ENCODE measurements around the gene TRPC5OS. TPM values are rescaled to one million over a fixed set of nuclear protein-coding genes. Genes with fewer than 3 reads are reported as not detected.

TRPC5OS gene
- total RNA-seq, 1 donor from 2014 or later = not detected

DNA sequence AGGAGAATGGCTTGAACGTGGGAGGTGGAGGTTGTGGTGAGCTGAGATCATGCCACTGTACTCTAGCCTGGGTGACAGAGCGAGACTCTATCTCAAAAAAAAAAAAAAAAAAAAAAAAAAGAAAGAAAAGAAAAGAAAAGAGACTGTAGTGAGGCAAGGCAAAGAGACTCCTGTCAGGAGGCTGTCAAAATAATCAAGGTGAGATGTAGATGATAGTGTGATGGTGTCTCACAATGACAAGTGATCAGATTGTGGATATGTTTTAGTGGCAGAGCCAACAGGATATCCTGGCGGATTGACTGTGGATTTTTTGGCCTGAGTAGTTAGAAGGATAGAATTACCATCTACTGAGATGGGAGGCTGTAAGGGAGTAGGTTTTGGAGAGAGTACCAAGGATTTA lies 12.6 kb downstream of the TRPC5OS start:
- H3K4me3 ChIP-seq (ENCODE audit: low read length in 3 of 3) = no peak overlapping the region
- H3K27me3 ChIP-seq (ENCODE audit: control insufficient read depth in 3 of 3, insufficient read depth in 3 of 3, low read length in 3 of 3) = peaks cover 0 to 6% (median 0%) of the 10 kb centered on the region in 3 donors
- H3K36me3 ChIP-seq (ENCODE audit: control insufficient read depth in 3 of 3, insufficient read depth in 3 of 3, low read length in 3 of 3) = no peaks in the 10 kb centered on the region
- no peak overlapping the region for H3K27ac ChIP-seq (ENCODE audit: low read depth, low read length)
- H3K9ac ChIP-seq (ENCODE audit: low read depth in 1 of 3, low read length in 3 of 3) = no peak overlapping the region
- H3K9me3 ChIP-seq (ENCODE audit: control insufficient read depth in 3 of 3, low read length in 3 of 3) = no peaks in the 10 kb centered on the region
- no peaks in the 10 kb centered on the region for H3K4me1 ChIP-seq (ENCODE audit: control insufficient read depth in 3 of 3, insufficient read depth in 3 of 3, low read length in 3 of 3)

DNA sequence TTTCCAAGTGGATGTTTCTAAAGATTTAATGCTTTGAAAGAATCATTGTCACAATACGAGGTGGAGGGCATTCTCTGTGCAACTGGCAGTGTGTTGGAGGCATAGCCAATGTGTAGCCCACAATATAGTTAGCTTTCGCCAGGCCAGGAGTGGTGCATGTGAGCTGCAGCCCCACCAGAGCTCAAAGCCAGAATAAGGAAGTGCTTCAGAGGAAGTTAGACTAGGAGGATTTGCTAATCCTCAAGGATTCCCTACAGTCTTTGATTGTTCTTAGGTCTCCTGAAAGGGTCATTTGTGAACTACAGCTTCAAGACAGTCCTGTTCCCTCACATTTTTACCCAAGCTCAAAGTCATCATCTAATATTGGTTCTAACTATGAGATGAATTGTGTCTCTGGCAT lies 16.4 kb downstream of the TRPC5OS start:
- Histone ChIP-seq H3K27me3 (ENCODE audit: control insufficient read depth in 3 of 3, insufficient read depth in 3 of 3, low read length in 3 of 3) (peaks cover 0 to 6% (median 0%) of the 10 kb centered on the region in 3 donors), H3K36me3 (ENCODE audit: control insufficient read depth in 3 of 3, insufficient read depth in 3 of 3, low read length in 3 of 3) (no peaks in the 10 kb centered on the region), H3K9me3 (ENCODE audit: control insufficient read depth in 3 of 3, low read length in 3 of 3) (no peaks in the 10 kb centered on the region), H3K4me1 (ENCODE audit: control insufficient read depth in 3 of 3, insufficient read depth in 3 of 3, low read length in 3 of 3) (no peaks in the 10 kb centered on the region), H3K4me3 (ENCODE audit: low read length in 3 of 3) (no peak overlapping the region), H3K9ac (ENCODE audit: low read depth in 1 of 3, low read length in 3 of 3) (no peak overlapping the region), H3K27ac (ENCODE audit: low read depth, low read length) (no peak overlapping the region)

DNA sequence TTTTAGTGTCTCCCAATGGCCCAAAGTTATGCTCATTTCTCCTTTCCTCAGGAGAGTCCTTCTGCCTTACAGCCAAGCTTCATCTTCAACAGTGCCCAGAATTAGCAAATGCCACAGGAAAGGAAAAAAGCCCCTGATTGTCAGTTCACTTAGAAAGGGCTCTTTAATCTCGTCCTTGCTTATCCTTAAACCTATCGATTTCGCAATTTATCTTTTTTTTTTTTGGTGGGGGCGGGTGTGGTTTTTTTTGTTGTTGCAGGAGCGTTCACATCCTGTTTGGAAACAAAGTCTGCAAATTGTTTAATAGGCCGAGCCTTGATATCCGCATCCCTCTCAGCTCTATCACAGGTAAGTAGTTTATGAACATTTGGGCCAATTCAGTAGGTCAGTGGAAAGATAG lies 20.2 kb downstream of the TRPC5OS start:
- Histone ChIP-seq H3K36me3 (ENCODE audit: control insufficient read depth in 3 of 3, insufficient read depth in 3 of 3, low read length in 3 of 3) (no peaks in the 10 kb centered on the region), H3K9ac (ENCODE audit: low read depth in 1 of 3, low read length in 3 of 3) (no peak overlapping the region), H3K27ac (ENCODE audit: low read depth, low read length) (no peak overlapping the region), H3K4me3 (ENCODE audit: low read length in 3 of 3) (no peak overlapping the region), H3K4me1 (ENCODE audit: control insufficient read depth in 3 of 3, insufficient read depth in 3 of 3, low read length in 3 of 3) (no peaks in the 10 kb centered on the region), H3K9me3 (ENCODE audit: control insufficient read depth in 3 of 3, low read length in 3 of 3) (no peaks in the 10 kb centered on the region), H3K27me3 (ENCODE audit: control insufficient read depth in 3 of 3, insufficient read depth in 3 of 3, low read length in 3 of 3) (peaks cover 0 to 6% (median 0%) of the 10 kb centered on the region in 3 donors)

DNA sequence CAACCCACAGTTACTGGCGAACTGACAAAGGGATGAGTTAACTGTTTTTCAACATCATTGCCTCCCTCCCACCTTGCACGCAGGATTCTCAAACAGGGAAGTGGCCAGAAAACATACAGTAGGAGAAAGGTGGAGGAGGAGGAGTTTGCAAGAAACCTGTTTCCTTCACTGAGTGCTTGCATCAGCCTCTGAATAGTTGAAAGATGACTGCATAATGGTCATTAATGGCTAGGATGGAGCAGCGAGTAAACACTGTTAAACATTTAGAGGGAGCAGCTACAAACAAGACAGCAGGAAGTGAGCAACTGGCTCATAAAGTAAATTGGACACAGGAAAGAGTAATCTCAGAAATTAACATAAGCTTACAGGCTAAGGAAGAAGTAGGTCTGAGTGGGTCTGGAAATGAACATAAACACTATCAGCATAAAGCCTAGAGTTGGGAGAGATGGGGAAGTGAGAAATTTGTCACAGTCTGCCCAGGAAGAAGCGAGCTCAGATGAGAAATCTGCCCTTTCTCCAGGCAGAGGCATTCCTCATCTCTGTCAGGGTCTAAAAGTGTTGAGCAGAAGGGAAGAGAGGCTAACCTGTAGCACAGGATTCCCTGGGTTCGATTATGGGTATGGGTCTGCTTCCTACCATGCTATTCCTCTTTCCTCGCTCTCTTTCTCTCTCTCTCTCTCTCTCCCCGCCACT lies 38.6 kb downstream of the TRPC5OS start:
- Histone ChIP-seq H3K27me3 (ENCODE audit: control insufficient read depth in 3 of 3, insufficient read depth in 3 of 3, low read length in 3 of 3) (peaks cover 0 to 12% (median 0%) of the 10 kb centered on the region in 3 donors), H3K4me3 (ENCODE audit: low read length in 3 of 3) (no peak overlapping the region), H3K4me1 (ENCODE audit: control insufficient read depth in 3 of 3, insufficient read depth in 3 of 3, low read length in 3 of 3) (no peaks in the 10 kb centered on the region), H3K36me3 (ENCODE audit: control insufficient read depth in 3 of 3, insufficient read depth in 3 of 3, low read length in 3 of 3) (no peaks in the 10 kb centered on the region), H3K9ac (ENCODE audit: low read depth in 1 of 3, low read length in 3 of 3) (no peak overlapping the region), H3K9me3 (ENCODE audit: control insufficient read depth in 3 of 3, low read length in 3 of 3) (no peaks in the 10 kb centered on the region), H3K27ac (ENCODE audit: low read depth, low read length) (no peak overlapping the region)

DNA sequence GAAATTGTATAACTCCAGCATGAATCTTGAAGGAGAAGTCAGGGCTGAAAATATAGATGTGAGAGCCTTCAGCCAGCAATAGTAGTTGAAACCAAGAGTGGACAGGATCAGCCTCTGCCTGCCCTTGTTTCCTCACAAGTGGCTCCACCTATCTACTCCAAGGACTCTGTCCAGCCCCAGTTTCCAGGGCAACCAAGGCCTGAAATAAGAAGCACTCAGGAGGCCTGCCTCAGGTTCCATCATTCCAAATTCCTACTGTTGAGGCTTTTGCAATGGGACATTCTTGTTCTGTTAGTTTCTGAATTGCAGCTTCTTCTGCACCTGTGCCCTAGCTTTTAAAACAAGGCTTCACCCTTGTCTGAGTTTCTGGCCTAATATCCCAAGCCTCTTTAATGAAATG lies 41.6 kb downstream of the TRPC5OS start:
- Histone ChIP-seq H3K27ac (ENCODE audit: low read depth, low read length) (no peak overlapping the region), H3K36me3 (ENCODE audit: control insufficient read depth in 3 of 3, insufficient read depth in 3 of 3, low read length in 3 of 3) (no peaks in the 10 kb centered on the region), H3K9me3 (ENCODE audit: control insufficient read depth in 3 of 3, low read length in 3 of 3) (no peaks in the 10 kb centered on the region), H3K4me3 (ENCODE audit: low read length in 3 of 3) (no peak overlapping the region), H3K9ac (ENCODE audit: low read depth in 1 of 3, low read length in 3 of 3) (no peak overlapping the region), H3K27me3 (ENCODE audit: control insufficient read depth in 3 of 3, insufficient read depth in 3 of 3, low read length in 3 of 3) (peaks cover 0 to 6% (median 0%) of the 10 kb centered on the region in 3 donors), H3K4me1 (ENCODE audit: control insufficient read depth in 3 of 3, insufficient read depth in 3 of 3, low read length in 3 of 3) (no peaks in the 10 kb centered on the region)

DNA sequence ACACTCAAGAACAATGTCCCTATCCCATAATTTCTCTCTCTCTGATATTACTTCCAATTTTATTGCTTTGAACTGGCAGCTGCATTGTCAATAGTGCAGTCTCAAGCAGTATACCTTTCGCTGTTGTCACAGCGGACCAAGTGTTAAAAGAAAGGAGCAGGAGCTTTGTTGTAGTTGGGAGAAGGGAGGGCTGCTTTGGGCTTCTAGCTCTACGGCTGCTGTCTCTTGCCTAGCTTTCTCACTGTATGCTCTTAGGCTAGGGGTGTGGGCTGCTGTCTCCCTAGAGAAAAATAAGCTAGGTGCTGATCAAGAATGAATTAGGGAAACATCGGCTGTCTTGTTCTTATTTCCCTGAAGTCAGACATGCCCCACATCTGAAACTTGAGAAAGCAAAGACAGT lies 52.5 kb downstream of the TRPC5OS start:
- H3K9ac ChIP-seq (ENCODE audit: low read depth in 1 of 3, low read length in 3 of 3) = no peak overlapping the region
- H3K27me3 ChIP-seq (ENCODE audit: control insufficient read depth in 3 of 3, insufficient read depth in 3 of 3, low read length in 3 of 3) = peaks cover 0 to 4% (median 0%) of the 10 kb centered on the region in 3 donors
- no peak overlapping the region for H3K27ac ChIP-seq (ENCODE audit: low read depth, low read length)
- H3K4me1 ChIP-seq (ENCODE audit: control insufficient read depth in 3 of 3, insufficient read depth in 3 of 3, low read length in 3 of 3) = no peaks in the 10 kb centered on the region
- H3K36me3 ChIP-seq (ENCODE audit: control insufficient read depth in 3 of 3, insufficient read depth in 3 of 3, low read length in 3 of 3) = no peaks in the 10 kb centered on the region
- H3K9me3 ChIP-seq (ENCODE audit: control insufficient read depth in 3 of 3, low read length in 3 of 3) = no peaks in the 10 kb centered on the region
- H3K4me3 ChIP-seq (ENCODE audit: low read length in 3 of 3) = no peak overlapping the region

Other genes with a start within 250 kb of the TRPC5OS start
- 27.7 TPM for gene ALG13, start 195.0 kb upstream of the TRPC5OS start, total RNA-seq
- gene TRPC5, start 206.6 kb downstream of the TRPC5OS start, total RNA-seq = not detected
- not detected for gene RTL4, start 206.8 kb downstream of the TRPC5OS start, total RNA-seq